GM21423 (cell line): ENCODE measurements around the gene PCDHGA1.
A peak's percentile ranks its signal among the peaks of the same experiment; 100 is the strongest.

Experiments used
- ATAC-seq: cut with Tn5 transposase; IDR thresholded peaks from one replicate; pipeline ENCODE4 v1.9.1; 2021; ENCODE audit warnings: mild to moderate bottlenecking, moderate library complexity; ENCODE audit not compliant: unreplicated experiment

The PCDHGA1 gene

GRCh38 chr5:141488591-141489561 lies 158.6 kb downstream of the PCDHGA1 start, which contains the start of gene PCDHGC5:
TSS of gene PCDHGC5 (plus strand) at chr5:141489081. CDS start at chr5:141489241, 160 bp downstream.
- ATAC-seq = no peak

DNA sequence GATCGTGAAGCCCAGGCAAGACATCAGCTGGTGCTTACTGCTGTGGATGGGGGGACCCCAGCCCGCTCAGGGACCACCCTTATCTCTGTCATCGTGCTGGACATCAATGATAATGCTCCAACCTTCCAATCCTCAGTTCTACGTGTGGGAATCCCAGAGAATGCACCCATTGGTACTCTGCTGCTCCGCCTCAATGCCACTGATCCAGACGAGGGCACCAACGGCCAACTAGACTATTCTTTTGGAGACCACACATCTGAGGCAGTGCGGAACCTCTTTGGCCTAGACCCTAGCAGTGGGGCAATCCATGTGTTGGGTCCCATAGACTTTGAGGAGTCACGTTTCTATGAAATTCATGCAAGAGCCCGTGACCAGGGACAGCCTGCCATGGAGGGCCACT lies 159.5 kb downstream of the PCDHGA1 start:
- no peak for ATAC-seq

DNA sequence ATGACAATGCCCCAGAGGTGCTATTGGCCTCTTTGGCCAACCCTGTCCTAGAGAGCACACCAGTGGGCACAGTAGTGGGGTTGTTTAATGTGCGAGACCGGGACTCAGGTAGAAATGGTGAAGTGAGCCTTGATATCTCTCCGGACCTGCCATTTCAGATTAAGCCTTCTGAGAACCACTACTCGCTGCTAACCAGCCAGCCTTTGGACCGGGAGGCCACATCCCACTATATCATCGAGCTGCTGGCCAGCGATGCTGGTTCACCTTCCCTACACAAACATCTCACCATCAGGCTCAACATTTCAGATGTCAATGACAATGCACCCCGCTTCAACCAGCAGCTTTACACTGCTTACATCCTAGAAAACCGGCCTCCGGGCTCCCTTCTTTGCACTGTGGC lies 160.0 kb downstream of the PCDHGA1 start:
- ATAC-seq = no peak

DNA sequence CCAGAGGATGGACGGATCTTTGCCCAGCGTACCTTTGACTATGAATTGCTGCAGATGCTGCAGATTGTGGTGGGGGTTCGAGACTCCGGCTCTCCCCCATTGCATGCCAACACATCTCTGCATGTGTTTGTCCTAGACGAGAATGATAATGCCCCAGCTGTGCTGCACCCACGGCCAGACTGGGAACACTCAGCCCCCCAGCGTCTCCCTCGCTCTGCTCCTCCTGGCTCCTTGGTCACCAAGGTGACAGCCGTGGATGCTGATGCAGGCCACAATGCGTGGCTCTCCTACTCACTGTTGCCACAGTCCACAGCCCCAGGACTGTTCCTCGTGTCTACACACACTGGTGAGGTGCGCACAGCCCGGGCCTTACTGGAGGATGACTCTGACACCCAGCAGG lies 160.5 kb downstream of the PCDHGA1 start:
- no peak for ATAC-seq

DNA sequence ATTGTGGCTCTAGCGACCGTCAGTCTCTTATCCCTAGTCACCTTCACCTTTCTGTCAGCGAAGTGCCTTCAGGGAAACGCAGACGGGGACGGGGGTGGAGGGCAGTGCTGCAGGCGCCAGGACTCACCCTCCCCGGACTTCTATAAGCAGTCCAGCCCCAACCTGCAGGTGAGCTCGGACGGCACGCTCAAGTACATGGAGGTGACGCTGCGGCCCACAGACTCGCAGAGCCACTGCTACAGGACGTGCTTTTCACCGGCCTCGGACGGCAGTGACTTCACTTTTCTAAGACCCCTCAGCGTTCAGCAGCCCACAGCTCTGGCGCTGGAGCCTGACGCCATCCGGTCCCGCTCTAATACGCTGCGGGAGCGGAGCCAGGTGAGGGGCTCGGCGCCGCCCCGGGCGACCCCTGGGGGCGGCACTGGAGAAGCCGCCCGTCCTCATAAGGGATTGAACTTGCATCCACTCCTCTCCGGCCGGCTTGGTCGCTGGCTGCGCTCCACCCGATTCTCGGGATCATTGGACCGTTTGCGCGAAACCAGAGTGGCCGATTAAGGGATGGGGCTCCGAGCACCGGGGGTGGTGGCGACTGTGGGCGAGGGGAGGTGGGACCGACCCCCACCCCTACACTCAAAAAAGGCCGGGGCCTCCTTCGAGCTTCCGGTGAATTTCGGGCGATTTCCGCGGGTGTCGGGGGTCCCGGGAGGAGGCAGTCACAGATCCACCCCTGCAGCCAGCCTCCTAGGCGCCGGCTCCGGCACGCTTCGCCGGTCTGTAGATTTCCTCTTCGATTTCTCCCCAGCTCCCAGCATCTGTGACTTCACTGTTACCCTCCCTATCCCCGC lies 161.2 kb downstream of the PCDHGA1 start:
- ATAC-seq = no peak

- ATAC-seq = no peak
Measured at GRCh38 chr5:141492168-141492885, 162.0 kb downstream of the PCDHGA1 start.

- no peak for ATAC-seq
Measured at GRCh38 chr5:141493500-141494422, 163.4 kb downstream of the PCDHGA1 start.

DNA sequence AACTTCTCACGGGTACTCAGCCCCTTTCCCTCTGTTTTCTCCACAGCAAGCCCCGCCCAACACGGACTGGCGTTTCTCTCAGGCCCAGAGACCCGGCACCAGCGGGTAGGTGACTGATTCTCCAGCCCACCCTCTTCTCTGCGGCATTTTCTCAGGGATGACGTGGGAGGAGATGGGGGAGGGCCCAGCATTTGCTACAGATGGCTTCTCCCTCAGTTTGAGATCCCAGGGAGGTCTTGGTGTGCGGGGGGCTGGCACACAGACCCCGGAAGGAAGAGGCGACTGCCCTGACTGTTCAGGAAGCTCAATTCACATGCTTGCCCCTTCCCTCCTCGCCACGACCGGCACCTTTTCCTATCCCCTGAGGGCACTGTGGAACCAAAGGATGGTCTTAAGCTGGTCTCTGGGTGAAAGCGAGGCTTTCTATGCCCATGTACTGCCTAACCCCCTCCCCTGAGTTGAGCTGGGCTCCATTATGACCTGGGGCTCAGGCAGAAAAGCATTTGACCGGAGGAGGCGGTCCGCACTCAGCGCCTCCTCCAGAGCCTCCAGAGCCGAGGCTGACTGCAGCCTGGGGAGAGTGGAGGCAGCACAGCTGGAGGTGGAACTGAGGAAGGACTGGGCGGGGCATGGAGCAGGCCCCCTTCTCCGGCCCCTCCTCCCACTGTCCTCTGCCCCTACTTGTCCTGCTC lies 164.6 kb downstream of the PCDHGA1 start:
- ATAC-seq = no peak

GRCh38 chr5:141495453-141495811 lies 165.1 kb downstream of the PCDHGA1 start:
- no peak for ATAC-seq

- no peak for ATAC-seq
Measured at GRCh38 chr5:141496038-141496437, 165.7 kb downstream of the PCDHGA1 start.

- ATAC-seq = no peak
Measured at GRCh38 chr5:141501761-141502160, 171.4 kb downstream of the PCDHGA1 start.

- ATAC-seq = no peak
Measured at GRCh38 chr5:141503681-141504080, 173.4 kb downstream of the PCDHGA1 start.

- ATAC-seq = no peak
Measured at GRCh38 chr5:141504216-141504615, 173.9 kb downstream of the PCDHGA1 start.

DNA sequence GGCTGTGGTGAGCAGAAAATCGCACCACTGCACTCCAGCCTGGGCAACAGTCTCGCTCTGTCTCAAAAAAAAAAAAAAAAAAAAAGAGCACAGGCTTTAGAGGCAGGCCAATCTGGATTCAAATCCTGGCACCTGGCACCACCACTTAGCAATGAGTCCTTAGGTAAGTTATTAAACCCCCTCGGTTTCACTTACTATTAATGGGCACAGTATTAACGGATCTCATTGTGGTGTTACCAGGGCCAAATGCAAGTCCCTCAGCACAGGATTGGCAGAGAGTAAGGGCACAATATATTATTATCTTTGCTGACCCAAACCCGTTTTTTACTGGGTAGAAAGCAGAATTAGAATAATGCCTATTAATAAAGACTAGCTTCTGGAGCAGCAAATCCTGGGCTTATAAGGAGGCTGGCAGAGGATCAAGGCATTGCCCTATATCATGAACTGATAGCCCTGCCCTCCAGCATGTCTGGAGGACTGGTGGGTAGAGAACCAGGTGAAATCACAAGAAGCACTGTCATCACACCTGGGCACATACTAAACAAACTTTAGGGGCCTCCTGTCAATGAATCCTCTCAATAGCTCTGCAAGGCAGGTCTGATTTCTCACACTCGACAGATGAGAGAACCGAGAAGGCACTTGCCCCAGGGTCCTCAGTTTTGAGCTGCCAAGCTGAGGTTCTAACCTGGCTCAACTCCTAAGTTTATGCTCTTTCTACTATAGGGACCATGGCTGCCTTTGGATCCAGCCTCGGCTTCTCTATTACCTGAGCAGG lies 176.3 kb downstream of the PCDHGA1 start:
- ATAC-seq = no peak

GRCh38 chr5:141507387-141508091 lies 177.2 kb downstream of the PCDHGA1 start:
- ATAC-seq = peak; percentile 44

- no peak for ATAC-seq
Measured at GRCh38 chr5:141508440-141508797, 178.1 kb downstream of the PCDHGA1 start.

- no peak for ATAC-seq
Measured at GRCh38 chr5:141508798-141509611, 178.7 kb downstream of the PCDHGA1 start.
